ENCODE measurements around the gene ART3. TPM values are rescaled to one million over a fixed set of nuclear protein-coding genes. Genes with fewer than 3 reads are reported as not detected.

The ART3 gene
- total and polyA plus RNA-seq, 9 of the 15 experiments (the other 6 are each of a cell fraction or from before 2014, with no cell fraction given): 0.69 to 1.4 (median 1.1) TPM; not detected in 1

DNA sequence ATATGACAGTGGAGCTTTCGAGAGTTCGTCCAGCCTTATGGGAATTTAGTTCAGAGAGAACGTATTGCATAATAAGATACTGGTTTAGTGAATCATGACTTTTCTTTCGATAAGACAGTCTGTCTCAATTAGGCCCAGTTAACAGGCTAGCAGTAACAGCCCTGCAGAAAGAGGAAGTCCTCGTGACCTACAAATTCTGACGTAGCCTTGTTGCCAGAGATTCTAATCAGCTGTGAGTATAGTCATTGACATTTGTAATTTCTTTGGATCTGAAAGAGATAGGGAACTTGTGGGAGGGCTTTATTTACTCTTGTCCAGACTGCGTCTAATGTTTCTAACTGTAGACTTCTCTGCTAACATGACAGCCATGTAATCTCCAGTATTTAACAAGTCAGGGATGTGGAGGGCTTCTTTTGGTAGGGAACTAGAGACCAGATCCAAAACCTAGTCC is 15.8 kb downstream of the ART3 start (continued):
- TF ChIP-seq GATAD2A (IDR thresholded peaks at IDR 0.05) (no peak; the same call in 1 of the 2 replicates), ETV6 (IDR thresholded peaks at IDR 0.05; ENCODE audit: borderline replicate concordance in 1 of 2, low read depth in 2 of 2, low read length in 1 of 2) (no peak), ETV6 (CRISPR knock-in tag; IDR thresholded peaks at IDR 0.05; ENCODE audit: borderline replicate concordance) (no peak), GTF2E2 (tag; IDR thresholded peaks at IDR 0.05) (no peak)
- TF ChIP-seq, protein P1, sequence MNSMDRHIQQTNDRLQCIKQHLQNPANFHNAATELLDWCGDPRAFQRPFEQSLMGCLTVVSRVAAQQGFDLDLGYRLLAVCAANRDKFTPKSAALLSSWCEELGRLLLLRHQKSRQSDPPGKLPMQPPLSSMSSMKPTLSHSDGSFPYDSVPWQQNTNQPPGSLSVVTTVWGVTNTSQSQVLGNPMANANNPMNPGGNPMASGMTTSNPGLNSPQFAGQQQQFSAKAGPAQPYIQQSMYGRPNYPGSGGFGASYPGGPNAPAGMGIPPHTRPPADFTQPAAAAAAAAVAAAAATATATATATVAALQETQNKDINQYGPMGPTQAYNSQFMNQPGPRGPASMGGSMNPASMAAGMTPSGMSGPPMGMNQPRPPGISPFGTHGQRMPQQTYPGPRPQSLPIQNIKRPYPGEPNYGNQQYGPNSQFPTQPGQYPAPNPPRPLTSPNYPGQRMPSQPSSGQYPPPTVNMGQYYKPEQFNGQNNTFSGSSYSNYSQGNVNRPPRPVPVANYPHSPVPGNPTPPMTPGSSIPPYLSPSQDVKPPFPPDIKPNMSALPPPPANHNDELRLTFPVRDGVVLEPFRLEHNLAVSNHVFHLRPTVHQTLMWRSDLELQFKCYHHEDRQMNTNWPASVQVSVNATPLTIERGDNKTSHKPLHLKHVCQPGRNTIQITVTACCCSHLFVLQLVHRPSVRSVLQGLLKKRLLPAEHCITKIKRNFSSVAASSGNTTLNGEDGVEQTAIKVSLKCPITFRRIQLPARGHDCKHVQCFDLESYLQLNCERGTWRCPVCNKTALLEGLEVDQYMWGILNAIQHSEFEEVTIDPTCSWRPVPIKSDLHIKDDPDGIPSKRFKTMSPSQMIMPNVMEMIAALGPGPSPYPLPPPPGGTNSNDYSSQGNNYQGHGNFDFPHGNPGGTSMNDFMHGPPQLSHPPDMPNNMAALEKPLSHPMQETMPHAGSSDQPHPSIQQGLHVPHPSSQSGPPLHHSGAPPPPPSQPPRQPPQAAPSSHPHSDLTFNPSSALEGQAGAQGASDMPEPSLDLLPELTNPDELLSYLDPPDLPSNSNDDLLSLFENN (IDR thresholded peaks at IDR 0.05; ENCODE audit: low read depth in 2 of 2, low read length in 2 of 2): no peak
- TF ChIP-seq, protein P2, sequence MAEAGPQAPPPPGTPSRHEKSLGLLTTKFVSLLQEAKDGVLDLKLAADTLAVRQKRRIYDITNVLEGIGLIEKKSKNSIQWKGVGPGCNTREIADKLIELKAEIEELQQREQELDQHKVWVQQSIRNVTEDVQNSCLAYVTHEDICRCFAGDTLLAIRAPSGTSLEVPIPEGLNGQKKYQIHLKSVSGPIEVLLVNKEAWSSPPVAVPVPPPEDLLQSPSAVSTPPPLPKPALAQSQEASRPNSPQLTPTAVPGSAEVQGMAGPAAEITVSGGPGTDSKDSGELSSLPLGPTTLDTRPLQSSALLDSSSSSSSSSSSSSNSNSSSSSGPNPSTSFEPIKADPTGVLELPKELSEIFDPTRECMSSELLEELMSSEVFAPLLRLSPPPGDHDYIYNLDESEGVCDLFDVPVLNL (CRISPR knock-in tag; IDR thresholded peaks at IDR 0.05; ENCODE audit: low read depth): no peak
- TF ChIP-seq, protein P3, sequence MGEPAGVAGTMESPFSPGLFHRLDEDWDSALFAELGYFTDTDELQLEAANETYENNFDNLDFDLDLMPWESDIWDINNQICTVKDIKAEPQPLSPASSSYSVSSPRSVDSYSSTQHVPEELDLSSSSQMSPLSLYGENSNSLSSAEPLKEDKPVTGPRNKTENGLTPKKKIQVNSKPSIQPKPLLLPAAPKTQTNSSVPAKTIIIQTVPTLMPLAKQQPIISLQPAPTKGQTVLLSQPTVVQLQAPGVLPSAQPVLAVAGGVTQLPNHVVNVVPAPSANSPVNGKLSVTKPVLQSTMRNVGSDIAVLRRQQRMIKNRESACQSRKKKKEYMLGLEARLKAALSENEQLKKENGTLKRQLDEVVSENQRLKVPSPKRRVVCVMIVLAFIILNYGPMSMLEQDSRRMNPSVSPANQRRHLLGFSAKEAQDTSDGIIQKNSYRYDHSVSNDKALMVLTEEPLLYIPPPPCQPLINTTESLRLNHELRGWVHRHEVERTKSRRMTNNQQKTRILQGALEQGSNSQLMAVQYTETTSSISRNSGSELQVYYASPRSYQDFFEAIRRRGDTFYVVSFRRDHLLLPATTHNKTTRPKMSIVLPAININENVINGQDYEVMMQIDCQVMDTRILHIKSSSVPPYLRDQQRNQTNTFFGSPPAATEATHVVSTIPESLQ (CRISPR knock-in tag; IDR thresholded peaks at IDR 0.05): no peak
- TF ChIP-seq, protein P4, sequence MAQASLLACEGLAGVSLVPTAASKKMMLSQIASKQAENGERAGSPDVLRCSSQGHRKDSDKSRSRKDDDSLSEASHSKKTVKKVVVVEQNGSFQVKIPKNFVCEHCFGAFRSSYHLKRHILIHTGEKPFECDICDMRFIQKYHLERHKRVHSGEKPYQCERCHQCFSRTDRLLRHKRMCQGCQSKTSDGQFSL (CRISPR knock-in tag; IDR thresholded peaks at IDR 0.05): no peak
- TF ChIP-seq, protein P4 (tag; IDR thresholded peaks at IDR 0.05): no peak
- TF ChIP-seq, protein P5, sequence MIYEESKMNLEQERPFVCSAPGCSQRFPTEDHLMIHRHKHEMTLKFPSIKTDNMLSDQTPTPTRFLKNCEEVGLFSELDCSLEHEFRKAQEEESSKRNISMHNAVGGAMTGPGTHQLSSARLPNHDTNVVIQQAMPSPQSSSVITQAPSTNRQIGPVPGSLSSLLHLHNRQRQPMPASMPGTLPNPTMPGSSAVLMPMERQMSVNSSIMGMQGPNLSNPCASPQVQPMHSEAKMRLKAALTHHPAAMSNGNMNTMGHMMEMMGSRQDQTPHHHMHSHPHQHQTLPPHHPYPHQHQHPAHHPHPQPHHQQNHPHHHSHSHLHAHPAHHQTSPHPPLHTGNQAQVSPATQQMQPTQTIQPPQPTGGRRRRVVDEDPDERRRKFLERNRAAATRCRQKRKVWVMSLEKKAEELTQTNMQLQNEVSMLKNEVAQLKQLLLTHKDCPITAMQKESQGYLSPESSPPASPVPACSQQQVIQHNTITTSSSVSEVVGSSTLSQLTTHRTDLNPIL (CRISPR knock-in tag; IDR thresholded peaks at IDR 0.05): no peak
- TF ChIP-seq, protein P6, sequence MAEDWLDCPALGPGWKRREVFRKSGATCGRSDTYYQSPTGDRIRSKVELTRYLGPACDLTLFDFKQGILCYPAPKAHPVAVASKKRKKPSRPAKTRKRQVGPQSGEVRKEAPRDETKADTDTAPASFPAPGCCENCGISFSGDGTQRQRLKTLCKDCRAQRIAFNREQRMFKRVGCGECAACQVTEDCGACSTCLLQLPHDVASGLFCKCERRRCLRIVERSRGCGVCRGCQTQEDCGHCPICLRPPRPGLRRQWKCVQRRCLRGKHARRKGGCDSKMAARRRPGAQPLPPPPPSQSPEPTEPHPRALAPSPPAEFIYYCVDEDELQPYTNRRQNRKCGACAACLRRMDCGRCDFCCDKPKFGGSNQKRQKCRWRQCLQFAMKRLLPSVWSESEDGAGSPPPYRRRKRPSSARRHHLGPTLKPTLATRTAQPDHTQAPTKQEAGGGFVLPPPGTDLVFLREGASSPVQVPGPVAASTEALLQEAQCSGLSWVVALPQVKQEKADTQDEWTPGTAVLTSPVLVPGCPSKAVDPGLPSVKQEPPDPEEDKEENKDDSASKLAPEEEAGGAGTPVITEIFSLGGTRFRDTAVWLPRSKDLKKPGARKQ (CRISPR knock-in tag; IDR thresholded peaks at IDR 0.05): no peak
- TF ChIP-seq, protein P7, sequence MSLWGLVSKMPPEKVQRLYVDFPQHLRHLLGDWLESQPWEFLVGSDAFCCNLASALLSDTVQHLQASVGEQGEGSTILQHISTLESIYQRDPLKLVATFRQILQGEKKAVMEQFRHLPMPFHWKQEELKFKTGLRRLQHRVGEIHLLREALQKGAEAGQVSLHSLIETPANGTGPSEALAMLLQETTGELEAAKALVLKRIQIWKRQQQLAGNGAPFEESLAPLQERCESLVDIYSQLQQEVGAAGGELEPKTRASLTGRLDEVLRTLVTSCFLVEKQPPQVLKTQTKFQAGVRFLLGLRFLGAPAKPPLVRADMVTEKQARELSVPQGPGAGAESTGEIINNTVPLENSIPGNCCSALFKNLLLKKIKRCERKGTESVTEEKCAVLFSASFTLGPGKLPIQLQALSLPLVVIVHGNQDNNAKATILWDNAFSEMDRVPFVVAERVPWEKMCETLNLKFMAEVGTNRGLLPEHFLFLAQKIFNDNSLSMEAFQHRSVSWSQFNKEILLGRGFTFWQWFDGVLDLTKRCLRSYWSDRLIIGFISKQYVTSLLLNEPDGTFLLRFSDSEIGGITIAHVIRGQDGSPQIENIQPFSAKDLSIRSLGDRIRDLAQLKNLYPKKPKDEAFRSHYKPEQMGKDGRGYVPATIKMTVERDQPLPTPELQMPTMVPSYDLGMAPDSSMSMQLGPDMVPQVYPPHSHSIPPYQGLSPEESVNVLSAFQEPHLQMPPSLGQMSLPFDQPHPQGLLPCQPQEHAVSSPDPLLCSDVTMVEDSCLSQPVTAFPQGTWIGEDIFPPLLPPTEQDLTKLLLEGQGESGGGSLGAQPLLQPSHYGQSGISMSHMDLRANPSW (CRISPR knock-in tag; IDR thresholded peaks at IDR 0.05): no peak
